Kidney (tissue), 14 donors: ENCODE data around the gene MYL3. TPM values are rescaled to one million over a fixed set of nuclear protein-coding genes. Genes with fewer than 3 reads are reported as not detected.
A peak's percentile ranks its signal among the peaks of the same experiment; 100 is the strongest.

Source experiments
- DNase-seq, 5 donors: peaks; one replicate each; pipeline ENCODE4 v3.0.0-alpha.2; 2013 to 2020
- FAIRE-seq: peaks from 2 replicates; lab custom pipeline; 2012; peaks lifted over from hg19 to GRCh38; lab: Jason Lieb, UNC
- H3K27ac ChIP-seq, 2 donors: one replicate each; pipeline ENCODE4 v1.7.0; 2013; ENCODE audit warnings: low read depth in 2 of 2, low read length in 2 of 2, inconsistent platforms in 1 of 2
- H3K27me3 ChIP-seq: one replicate; pipeline ENCODE4 v1.7.1; 2013; ENCODE audit warnings: low read length, inconsistent platforms; ENCODE audit not compliant: control insufficient read depth, insufficient read depth
- H3K36me3 ChIP-seq, 3 donors: one replicate each; pipeline versions ENCODE4 v1.7.0 to v1.7.1; 2013; ENCODE audit warnings: low read length in 3 of 3, control low read depth in 1 of 3, inconsistent platforms in 1 of 3; ENCODE audit not compliant: insufficient read depth in 3 of 3, control insufficient read depth in 2 of 3
- H3K4me1 ChIP-seq, 3 donors: one replicate each; pipeline versions ENCODE4 v1.7.0 to v1.7.1; 2013; ENCODE audit warnings: low read length in 3 of 3, inconsistent platforms in 1 of 3, low read depth in 1 of 3; ENCODE audit not compliant: control insufficient read depth in 2 of 3, insufficient read depth in 2 of 3
- H3K4me3 ChIP-seq, 3 donors: one replicate each; pipeline versions ENCODE4 v1.7.0 to v1.8.1; 2013; ENCODE audit warnings: low read length in 3 of 3, control low read depth in 1 of 3, inconsistent platforms in 1 of 3
- H3K9ac ChIP-seq, 3 donors: one replicate each; pipeline versions ENCODE4 v1.7.0 to v1.7.1; 2013; ENCODE audit warnings: low read length in 3 of 3, control low read depth in 1 of 3, inconsistent platforms in 1 of 3
- H3K9me3 ChIP-seq, 3 donors: one replicate each; pipeline versions ENCODE4 v1.7.0 to v1.7.1; 2013; ENCODE audit warnings: low read length in 3 of 3, control low read depth in 1 of 3, inconsistent platforms in 1 of 3; ENCODE audit not compliant: control insufficient read depth in 2 of 3, insufficient read depth in 1 of 3
- CTCF ChIP-seq: IDR thresholded peaks from 3 replicates; pipeline ENCODE4 v1.5.1; 2012; ENCODE audit warnings: mild to moderate bottlenecking, moderate library complexity, borderline replicate concordance; ENCODE audit not compliant: insufficient read depth; ENCODE audit errors: extremely low read depth
- intact Hi-C: fragments of 100-400 bp; cut with DNase I; formaldehyde crosslinking; loops from one replicate; pipeline ENCODE4 v1.11.1; 2022
- polyA plus RNA-seq: library from polyadenylated mRNA; stranded (reverse); fragments of 350-450 nt; fragmentation: Illumina TruSeq; extraction: RNeasy Lipid Tissue Mini Kit (QIAGEN cat#74804); gene quantifications from one replicate; pipeline ENCODE4 v1.2.3, GENCODE V29; 2014; ENCODE audit warnings: low read depth, low replicate concordance; ENCODE audit not compliant: insufficient read depth
- total RNA-seq: library from RNA; stranded (reverse); fragmentation: NEBNext Ultra II Directional; extraction: Animal tissue kit (Norgen Biotek cat#: 25700); gene quantifications from one replicate; pipeline ENCODE4 v1.2.1, GENCODE V29; 2021
- donor health status: control.
- donor health status: control.
- donor health status: control.
- donor health status: control.
- donor health status: control.
- donor health status: DM: yes; HTN: yes; CAD: no.
- donor health status: Normal renal cell carcinoma (clear cell type).

MYL3 gene
- total and polyA plus RNA-seq, 2 donors from 2014 or later = 41.3 to 81.9 TPM

GRCh38 chr3:46850468-46850779 is 12.8 kb downstream of the MYL3 start:
- Histone ChIP-seq H3K36me3 (no peaks in the 10 kb centered on the region), H3K4me3 (no peak overlapping the region), H3K9ac (no peak overlapping the region), H3K4me1 (peaks cover 0 to 6% (median 6%) of the 10 kb centered on the region in 3 donors), H3K27me3 (no peaks in the 10 kb centered on the region), H3K9me3 (no peaks in the 10 kb centered on the region), H3K27ac (no peak overlapping the region)
- no peak for TF ChIP-seq CTCF
- intact Hi-C loops = no loop called here
- DNase-seq = peak in 2 of 5 donors; percentile 6 to 28
- FAIRE-seq = no peak

- no peak for FAIRE-seq
- Histone ChIP-seq H3K9me3 (no peaks in the 10 kb centered on the region), H3K4me3 (no peak overlapping the region), H3K27me3 (no peaks in the 10 kb centered on the region), H3K4me1 (peaks cover 0 to 11% (median 10%) of the 10 kb centered on the region in 3 donors), H3K27ac (no peak overlapping the region), H3K36me3 (no peaks in the 10 kb centered on the region), H3K9ac (no peak overlapping the region)
- peak in 2 of 5 donors; percentile 35 to 48 for DNase-seq
- no peak for TF ChIP-seq CTCF
- intact Hi-C loops = no loop called here
These were observed 13.4 kb downstream of the MYL3 start for GRCh38 chr3:46849686-46850467.

GRCh38 chr3:46849045-46849631 is 14.1 kb downstream of the MYL3 start:
- Histone ChIP-seq H3K9me3 (no peaks in the 10 kb centered on the region), H3K9ac (no peak overlapping the region), H3K27ac (no peak overlapping the region), H3K4me3 (no peak overlapping the region), H3K36me3 (no peaks in the 10 kb centered on the region), H3K27me3 (no peaks in the 10 kb centered on the region), H3K4me1 (peaks cover 0 to 12% (median 10%) of the 10 kb centered on the region in 3 donors)
- no peak for TF ChIP-seq CTCF
- intact Hi-C loops = no loop called here
- FAIRE-seq (no peak), DNase-seq (peak; percentile 63 to 92 (median 82))
